ENCODE results near the gene ATP11A.

Gene ATP11A

DNA sequence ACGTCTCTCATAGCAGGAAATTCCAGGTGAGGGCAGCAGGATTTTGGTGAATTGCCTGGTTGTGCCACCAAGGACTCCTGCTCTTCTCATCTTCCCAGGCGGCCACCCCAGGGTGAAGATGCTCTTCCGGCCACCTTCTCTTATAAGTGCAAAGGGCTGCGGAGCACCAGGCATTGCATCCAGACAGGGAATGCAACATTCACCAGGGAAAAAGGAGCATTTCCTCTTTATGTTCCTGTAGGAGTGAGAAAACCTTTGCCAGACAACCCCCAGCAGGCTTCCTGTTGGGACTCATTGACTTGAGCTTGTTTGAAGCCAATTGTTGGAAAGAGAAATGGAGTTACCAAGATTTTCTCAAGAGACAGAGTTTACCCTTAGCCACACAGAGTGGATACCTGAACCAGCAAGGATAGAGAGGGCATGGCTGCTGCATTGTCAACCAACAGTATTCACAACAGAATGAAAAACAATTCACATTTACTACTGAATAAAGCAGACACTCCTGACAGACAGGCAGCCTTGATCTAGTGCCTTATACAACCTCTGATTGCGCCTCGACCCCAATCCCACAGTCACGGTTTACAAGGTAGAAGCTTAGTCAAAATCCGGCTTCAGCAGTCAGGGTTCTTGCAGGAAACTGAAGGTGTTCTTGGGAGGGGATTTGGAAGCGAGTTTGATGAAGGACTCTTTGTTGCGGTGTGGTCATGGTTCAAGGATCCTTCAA lies 1.8 kb upstream of the ATP11A start:
- DNase-seq (ENCODE audit: low read depth, low spot score): no peak
- H3K4me3 ChIP-seq (ENCODE audit: low read length): peak overlapping the region; percentile 79; the same call in 1 of the 2 replicates

DNA sequence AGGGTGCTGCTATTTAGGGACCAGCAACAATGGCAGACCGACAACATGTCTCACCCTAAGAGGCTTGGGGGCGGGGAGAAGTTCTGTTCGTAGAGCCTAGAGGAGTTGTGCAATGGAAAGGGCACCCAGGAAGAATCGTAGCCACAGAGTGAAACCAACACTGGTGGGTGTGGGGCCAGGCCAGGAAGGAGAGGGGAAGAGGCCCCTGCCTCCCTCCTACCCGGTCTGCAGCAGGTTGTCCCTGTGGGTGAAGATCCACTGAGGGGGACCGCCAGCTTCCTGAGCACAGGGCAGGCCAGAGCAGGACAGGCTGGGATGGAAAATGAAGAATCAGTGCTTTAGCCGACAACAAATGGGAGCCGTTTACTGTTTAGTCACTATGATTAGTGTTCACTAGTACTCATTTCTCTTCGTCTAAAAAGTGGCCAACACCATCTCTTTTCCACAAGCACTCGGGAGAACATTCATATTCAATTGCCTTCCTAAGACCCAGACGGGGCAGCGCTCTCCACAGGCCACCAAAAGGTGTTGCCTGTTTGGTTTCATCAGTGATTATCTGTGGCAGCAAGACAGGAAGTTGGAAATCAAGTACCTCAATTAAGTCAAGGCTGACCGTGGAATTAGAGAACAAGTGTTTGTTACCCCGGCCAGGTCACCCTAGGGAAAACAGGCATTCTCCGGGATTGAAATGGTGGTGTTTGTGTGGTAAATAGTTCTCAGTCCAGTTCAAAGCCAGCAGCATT lies 1.1 kb upstream of the ATP11A start:
- no peak for DNase-seq (ENCODE audit: low read depth, low spot score)
- peak overlapping the region; percentile 79 for H3K4me3 ChIP-seq (ENCODE audit: low read length)

DNA sequence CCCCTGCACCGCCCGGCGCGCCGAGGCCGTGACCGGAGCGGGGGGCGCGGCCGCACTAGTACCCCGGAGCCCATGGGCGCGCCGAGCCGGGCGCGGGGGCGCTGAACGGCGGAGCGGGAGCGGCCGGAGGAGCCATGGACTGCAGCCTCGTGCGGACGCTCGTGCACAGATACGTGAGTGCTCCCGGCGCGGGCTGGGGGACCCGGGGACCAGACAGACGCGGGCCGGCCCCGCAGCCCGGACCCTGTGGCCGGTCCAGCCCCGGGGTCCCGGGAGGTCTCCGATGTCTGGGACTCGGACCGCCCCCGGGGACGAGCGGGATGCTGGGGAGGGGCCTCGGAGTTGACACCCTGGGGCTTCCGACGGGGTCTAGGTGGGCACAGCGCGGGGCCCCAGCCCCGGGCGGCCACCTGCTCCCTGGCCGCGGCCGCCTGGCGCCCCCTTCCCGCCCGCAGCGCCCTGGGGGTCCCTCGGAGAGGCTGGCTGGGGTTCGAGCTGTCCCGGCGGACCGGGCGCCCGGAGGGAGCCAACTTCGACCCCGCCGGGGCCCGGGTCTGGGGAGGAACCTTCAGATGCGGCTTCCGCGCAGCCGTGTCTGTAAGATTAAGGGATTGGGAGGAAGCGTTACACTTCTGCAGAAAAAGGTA lies 568 bp downstream of the ATP11A start:
- DNase-seq (ENCODE audit: low read depth, low spot score): no peak
- peak overlapping the region; percentile 79 for H3K4me3 ChIP-seq (ENCODE audit: low read length)

DNA sequence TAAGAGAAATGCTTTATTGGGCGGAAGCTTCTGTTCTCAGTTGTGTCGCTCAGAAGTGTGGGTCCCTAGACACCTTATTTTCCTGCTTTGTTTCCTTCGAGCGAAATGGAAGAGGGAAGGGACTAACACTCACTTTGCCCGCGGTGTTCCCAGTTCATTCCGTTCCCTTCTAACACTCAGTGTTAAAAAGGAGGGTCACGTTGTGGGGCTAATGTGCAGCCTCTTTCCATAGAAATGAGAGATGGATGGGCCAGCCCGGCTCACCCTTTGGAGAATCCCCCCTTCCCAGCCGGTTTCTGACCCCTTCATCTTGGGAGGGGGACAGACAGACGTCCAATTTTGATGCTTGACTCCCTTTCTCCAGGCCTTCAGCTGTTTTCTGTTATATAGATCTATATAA lies 2.3 kb downstream of the ATP11A start:
- no peak overlapping the region for H3K4me3 ChIP-seq (ENCODE audit: low read length)
- DNase-seq (ENCODE audit: low read depth, low spot score): no peak

DNA sequence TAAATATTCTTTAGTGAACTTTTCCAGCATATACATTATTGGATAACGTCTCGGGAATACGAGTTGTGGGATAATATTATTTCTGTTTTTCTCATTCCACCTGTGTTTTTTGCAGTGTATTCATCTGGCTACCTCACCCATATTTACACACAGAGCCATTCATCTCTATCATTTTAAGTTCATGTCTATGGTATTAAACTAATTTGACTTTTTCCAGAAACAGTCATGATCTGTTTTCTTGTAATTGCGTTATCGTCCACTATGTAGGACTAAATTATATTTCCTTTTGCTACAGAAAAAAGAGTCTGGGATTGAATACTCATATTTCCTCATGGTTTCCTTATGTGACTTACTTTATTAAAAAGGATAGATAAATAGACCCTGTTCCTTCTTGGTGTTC lies 2.7 kb downstream of the ATP11A start:
- no peak overlapping the region for H3K4me3 ChIP-seq (ENCODE audit: low read length)

DNA sequence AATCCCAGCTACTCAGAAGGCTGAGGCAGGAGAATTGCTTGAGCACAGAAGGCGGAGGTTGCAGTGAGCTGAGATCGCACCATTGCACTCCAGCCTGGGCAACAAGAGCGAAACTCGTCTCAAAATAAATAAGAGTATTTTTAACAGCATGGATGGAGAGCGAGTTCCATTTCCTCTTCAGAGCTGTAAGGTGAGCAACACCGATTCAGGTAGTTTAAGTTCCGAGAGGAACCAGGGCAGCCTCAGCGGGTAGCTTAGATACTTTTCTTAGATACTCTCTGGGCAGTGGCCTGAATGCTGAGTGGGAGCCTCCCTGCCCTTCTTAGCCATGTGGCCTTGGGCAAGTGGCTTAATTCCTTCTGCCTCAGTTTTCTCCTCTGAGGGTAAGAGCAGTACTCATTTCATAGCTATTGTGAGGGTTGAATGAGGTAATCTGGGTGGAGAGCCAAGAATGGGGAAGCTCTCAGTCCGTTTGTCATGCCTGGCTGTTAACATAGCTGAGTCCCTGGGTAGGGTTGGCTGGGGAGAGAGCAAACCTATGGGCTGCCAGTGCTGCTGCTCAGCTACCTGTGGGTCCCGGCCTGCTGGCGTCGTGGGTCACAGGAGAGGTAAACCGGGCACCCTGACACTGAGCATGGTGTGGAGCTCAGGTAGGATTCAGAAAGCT lies 4.1 kb downstream of the ATP11A start:
- no peak for DNase-seq (ENCODE audit: low read depth, low spot score)
- H3K4me3 ChIP-seq (ENCODE audit: low read length): no peak overlapping the region

More for the DNA sequence above, 2.7 kb downstream of the ATP11A start:
- DNase-seq (ENCODE audit: low read depth, low spot score): no peak

DNA sequence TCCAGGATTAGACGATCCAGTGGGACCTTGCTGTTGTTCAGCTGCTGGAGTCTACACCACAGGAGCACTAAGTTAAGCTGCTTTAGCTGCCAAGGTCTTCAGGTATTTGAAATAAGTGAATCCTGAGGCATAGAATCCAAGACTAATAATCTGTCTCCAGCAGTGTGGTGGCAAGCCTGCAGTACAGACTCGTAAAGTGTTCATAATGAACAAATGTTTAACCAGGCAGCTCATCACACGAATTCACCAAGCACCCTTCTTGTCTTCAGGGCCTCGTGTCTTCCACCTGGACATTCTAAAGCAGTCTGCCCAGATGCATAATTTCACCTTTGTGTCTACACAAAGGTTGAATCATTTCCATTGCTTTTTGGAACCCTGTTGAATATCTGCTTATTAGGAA lies 5.3 kb downstream of the ATP11A start:
- no peak overlapping the region for H3K4me3 ChIP-seq (ENCODE audit: low read length)
- DNase-seq (ENCODE audit: low read depth, low spot score): no peak

DNA sequence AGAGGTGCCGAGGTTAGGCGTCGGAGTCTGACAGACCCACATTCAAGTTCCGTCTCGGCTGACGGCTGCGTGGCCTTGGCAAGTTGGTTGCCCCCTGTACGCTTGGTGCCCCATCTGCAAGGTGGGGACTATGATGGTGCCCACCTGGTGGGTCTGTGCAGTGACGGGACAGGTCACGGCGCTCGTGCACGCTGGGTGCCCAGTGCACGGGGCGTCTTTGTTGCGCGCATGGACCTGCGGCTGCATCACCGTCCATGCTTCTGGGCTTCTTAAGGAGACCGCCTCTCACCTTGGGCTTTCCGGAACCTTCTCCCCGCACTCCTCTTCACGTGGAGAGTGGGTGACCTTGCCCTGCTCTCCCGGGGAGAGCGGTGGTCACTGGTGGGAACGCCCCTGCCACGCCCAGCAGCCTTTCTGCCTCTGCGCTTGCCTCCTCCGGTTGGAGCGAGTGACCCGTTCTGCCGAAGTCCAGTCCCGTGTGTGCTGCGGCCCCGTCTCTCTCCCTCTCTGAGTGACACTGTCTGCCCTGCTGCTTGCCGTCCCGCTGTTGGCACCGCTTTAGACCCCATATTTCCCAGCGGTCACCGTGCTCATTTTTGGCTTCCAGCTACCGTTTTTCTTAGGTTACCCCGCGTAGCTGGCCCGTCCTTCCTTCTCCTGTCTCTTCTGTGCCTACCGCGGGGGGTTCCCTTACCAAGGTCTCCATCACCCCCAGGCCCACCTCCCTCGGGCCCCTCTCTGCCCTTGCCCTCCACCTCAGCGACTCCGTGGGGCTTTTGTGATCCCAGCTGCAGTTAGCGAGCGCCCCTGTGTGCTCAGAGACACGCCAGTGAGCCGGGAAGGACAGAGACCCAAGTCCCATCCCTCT lies 6.4 kb downstream of the ATP11A start:
- no peak for DNase-seq (ENCODE audit: low read depth, low spot score)
- no peak overlapping the region for H3K4me3 ChIP-seq (ENCODE audit: low read length)

DNA sequence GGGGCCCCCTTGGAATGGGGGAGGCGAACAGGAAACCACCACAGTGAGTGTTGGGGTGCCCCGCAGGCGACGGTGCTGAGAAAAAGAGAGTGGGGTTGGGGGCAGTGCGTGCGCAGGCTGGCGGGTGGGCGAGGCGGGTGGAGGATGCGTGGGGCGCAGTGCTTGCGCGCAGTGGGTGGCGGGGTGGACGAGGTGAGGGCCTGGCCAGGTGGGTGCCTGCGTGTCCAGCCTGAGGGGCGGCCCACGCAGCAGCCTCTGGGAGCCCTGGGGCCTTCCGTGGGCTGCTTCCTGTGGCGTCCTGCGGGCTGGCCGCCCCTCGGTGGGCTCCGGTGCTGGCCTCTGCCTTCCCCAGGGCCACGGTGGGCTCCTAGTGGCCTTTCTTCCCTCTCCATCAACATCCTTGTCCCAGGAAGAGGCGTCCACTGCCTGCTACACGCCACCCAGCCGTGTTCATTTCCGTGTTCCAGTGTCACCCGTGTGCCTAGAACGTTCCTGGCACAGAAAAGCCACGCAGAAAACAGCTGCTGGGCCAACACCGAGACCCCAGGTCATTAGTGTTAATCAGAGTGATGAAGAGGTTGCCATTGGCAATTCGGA lies 7.1 kb downstream of the ATP11A start:
- no peak overlapping the region for H3K4me3 ChIP-seq (ENCODE audit: low read length)
- DNase-seq (ENCODE audit: low read depth, low spot score): no peak

DNA sequence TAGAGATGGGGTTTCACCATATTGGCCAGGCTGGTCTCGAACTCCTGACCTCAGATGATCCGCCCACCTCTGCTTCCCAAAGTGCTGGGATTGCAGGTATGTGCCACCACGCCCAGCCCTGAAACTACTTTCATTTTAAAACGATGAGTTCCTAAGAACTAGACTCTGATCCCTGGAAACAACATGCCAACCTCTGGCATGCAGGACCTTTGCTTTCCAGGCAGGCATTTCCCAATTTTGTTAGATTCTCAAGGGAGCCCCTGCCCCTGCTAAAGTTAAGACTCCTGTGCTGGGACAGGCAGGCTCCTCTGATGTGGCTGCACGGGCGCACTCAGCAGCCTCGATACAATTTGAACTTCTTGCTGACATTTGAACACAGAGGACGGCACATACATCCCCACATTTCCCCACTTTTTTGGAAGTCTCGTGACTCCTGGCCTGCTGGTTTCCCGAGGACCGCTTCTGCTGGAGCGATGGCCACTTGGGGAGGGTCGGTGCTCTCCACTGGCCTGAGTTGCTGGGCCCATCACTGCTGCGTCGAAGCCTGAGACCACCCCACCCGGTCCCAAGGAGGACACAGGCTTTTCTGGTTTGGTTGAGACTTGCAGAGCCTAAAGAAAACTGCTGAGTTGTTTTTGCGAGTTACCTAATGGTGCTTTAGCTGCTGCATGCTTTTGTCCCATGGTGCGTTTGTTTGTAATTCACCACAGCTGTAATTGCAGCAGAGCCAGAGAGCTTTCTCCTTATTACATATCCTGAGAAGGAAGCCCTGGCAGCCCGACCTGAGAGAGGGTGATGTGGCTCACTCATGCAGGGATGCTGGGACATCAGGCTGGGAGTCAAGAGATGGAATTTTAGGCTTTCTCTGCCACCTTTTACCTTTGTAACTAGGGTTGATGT lies 8.2 kb downstream of the ATP11A start:
- no peak for DNase-seq (ENCODE audit: low read depth, low spot score)
- no peak overlapping the region for H3K4me3 ChIP-seq (ENCODE audit: low read length)

DNA sequence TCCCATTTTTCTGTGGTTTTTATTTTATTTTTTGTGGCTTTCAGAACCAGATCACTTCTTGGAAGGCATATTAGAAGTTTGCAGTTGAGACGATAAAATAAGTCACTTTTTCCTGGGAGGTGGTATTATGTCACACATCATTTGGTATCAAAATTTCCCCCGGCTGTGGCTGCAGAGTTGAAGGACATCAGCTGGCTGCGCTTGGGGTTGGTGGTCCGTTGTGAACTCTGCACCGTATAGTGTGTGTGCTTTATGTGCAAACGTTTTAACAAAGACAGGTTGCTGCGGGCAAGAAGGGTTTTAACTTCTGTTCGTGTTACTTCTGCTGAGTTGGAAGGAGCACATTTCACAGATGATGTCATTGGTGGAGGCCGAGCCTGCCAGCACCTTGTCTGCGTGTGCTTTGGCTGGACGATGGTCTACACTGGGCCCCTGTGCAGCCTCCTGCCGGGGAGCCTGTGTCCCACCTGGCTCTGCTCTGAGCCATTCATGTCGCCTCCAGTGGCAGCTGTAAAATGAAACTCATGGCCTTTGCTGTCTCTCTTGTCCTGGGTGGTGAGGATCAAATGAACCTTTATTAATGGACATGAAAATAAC lies 9.6 kb downstream of the ATP11A start:
- no peak for DNase-seq (ENCODE audit: low read depth, low spot score)
- H3K4me3 ChIP-seq (ENCODE audit: low read length): no peak overlapping the region

DNA sequence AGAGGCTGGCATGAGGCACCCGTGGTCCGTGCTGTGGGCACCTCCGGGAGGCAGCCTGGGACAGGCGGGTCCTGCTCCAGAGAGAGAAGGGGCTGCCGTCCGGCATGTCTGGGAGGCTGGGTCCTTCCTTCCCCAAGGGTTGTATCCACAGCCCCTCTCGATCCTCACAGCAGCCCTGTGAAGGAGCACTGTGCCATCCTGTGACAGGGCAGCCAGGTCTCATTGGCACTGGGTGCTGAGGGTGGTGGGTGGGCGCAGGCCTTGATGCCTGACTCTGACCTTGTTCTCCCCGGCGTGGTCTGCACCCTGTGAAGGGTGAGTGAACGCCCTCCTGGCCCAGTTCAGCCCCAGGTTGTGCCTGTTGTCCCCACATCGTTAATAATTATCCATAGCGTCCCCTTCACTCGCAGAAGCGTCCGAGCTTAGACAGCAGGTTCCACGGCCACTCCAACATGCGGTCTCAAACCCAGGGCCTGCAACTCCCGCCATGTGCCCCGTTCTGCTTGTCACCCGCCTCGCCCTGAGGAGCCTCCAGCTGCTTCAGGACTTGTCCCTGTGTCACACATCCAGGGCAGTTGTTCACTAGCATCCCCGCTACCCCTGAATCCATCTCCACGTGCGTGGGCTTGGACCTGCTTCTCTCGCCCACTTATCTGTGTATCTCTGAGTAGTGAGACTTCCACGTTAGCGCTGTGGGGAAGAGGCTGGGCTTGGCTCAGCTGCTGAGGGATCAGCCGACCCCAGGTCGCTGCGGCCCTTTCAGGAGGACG lies 10.6 kb downstream of the ATP11A start:
- H3K4me3 ChIP-seq (ENCODE audit: low read length): no peak overlapping the region
- no peak for DNase-seq (ENCODE audit: low read depth, low spot score)

DNA sequence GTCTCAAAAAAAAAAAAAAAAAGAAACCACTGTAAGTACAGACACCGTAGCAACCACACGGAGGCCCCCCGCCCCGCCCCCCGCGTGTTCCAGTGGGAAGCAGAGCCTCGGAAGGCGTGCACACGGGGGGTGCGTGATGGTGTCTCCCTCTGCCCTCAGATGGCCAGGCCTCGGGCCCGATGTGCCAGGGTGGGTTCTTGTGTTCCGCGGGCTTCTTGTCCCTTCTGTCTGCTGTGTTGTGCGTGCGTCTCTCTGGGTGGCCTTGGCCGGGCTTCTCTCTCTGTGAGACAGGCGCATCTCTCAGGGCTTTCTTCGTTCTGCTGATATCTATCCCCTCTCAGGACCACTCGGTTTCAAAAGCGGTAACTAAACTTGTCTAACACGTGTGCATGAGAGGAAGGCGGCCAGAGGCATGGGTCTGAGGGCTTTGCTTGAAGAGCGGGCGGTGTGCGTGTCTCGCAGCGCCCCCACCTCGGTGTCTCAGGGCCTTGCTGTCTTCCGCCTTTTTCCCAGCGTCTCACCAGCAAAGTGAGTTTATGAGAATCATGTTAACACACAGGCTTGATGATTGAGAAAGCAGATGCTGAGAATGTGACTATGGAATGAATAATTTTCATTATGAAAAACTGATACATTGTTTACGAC lies 12.6 kb downstream of the ATP11A start:
- no peak for DNase-seq (ENCODE audit: low read depth, low spot score)
- no peak overlapping the region for H3K4me3 ChIP-seq (ENCODE audit: low read length)

DNA sequence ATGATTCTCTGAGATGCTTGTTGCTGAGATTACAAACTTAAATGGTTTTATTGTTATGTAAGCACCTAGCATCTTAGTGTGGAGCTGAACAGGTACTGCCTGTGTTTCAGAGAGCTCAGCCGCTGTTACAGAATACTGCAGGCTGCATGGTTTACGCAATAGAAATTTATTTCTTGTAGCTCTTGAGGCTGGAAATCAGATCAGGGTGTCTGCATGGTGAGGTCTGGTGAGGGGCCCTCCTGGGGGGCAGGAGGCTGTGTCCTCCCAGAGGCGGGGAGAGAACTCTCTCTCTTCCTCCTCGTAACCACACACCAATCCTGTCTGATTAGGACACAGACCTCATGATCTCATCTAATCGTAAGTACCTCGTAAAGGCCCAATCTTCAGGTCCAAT lies 13.1 kb downstream of the ATP11A start:
- DNase-seq (ENCODE audit: low read depth, low spot score): no peak
- H3K4me3 ChIP-seq (ENCODE audit: low read length): no peak overlapping the region

DNA sequence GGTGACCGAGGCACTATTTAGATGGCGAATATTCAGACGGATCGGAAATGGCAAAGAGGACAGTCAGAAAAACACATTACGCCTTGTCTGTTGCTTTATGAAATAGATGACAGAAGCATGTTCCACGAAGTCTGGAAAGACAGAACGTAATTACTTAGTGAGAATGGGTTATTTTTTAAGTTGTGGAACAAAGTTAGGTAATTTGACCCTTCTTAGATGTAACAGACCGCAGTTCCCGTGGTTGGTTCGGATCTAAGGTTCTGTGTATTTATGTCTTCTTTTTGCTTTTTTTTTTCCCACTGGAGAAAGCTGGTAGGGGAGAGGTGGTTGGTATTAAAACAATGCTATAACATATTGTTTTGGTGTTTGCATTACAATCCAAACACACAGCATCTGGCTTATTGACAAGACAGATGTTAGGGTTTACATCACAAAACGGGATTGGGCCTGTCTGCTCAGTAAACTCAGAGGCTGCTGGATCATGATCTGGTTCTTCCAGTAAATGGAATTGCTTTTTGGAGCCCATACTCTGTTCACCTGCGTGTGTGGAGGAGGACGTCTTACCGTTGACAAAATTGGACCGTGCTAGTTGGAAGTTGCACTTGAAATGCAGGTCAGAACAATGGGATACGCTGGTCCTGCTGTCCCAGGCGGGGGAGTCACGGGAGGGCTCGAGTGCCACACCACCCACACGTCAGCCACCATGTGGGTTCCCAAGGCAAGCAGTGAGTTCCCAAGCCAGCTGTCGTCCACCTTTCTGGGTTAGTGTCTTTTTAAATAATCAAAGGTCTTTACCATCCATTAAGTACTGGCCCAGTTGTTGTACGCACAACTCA lies 13.8 kb downstream of the ATP11A start:
- no peak for DNase-seq (ENCODE audit: low read depth, low spot score)

More for the DNA sequence above, 13.8 kb downstream of the ATP11A start:
- no peak overlapping the region for H3K4me3 ChIP-seq (ENCODE audit: low read length)
